HG02938 (cell line): ENCODE data around the gene OR52I2.

Experiments used
- ATAC-seq: cut with Tn5 transposase; IDR thresholded peaks from one replicate; pipeline ENCODE4 v1.9.1; 2021; ENCODE audit warnings: mild to moderate bottlenecking, moderate library complexity; ENCODE audit not compliant: unreplicated experiment

The OR52I2 gene

GRCh38 chr11:4581443-4581842 is at the start of gene OR52I2:
TSS of gene OR52I2 (plus strand) at chr11:4581743.
- no peak for ATAC-seq

GRCh38 chr11:4539603-4540219 is 41.8 kb upstream of the OR52I2 start:
- peak; percentile 81 for ATAC-seq

GRCh38 chr11:4541071-4541470 is 40.5 kb upstream of the OR52I2 start:
- no peak for ATAC-seq

GRCh38 chr11:4543561-4543960 is 38.0 kb upstream of the OR52I2 start:
- ATAC-seq, result no peak

GRCh38 chr11:4544891-4545290 is 36.7 kb upstream of the OR52I2 start, which contains the start of gene OR52M1:
TSS of gene OR52M1 (plus strand) at chr11:4545191. CDS start at chr11:4545191, 0 bp downstream.
- no peak for ATAC-seq

- ATAC-seq, result no peak
Measured at GRCh38 chr11:4546878-4547277, 34.7 kb upstream of the OR52I2 start.

- ATAC-seq, result no peak
Measured at GRCh38 chr11:4547416-4547815, 34.1 kb upstream of the OR52I2 start.

GRCh38 chr11:4551346-4551979 is 30.1 kb upstream of the OR52I2 start:
- ATAC-seq, result no peak

- no peak for ATAC-seq
Measured at GRCh38 chr11:4559527-4560440, 21.8 kb upstream of the OR52I2 start.

- ATAC-seq, result no peak
Measured at GRCh38 chr11:4560467-4560866, 21.1 kb upstream of the OR52I2 start.

- no peak for ATAC-seq
Measured at GRCh38 chr11:4565371-4565770, 16.2 kb upstream of the OR52I2 start.

GRCh38 chr11:4569075-4569474 is 12.5 kb upstream of the OR52I2 start:
- no peak for ATAC-seq

GRCh38 chr11:4576880-4577279 is 4.7 kb upstream of the OR52I2 start:
- ATAC-seq, result no peak

GRCh38 chr11:4577761-4578160 is 3.8 kb upstream of the OR52I2 start:
- ATAC-seq, result no peak

GRCh38 chr11:4578624-4579023 is 2.9 kb upstream of the OR52I2 start:
- no peak for ATAC-seq

- ATAC-seq, result no peak
Measured at GRCh38 chr11:4580124-4580523, 1.4 kb upstream of the OR52I2 start.

GRCh38 chr11:4589017-4589416 is 7.5 kb downstream of the OR52I2 start:
- no peak for ATAC-seq

GRCh38 chr11:4593739-4594138 is 12.2 kb downstream of the OR52I2 start, which contains the start of gene OR52I1:
TSS of gene OR52I1 (plus strand) at chr11:4594039. CDS start at chr11:4594039, 0 bp downstream.
- ATAC-seq, result no peak

- ATAC-seq, result no peak
Measured at GRCh38 chr11:4605057-4605456, 23.5 kb downstream of the OR52I2 start.

GRCh38 chr11:4606231-4607015 is 24.9 kb downstream of the OR52I2 start:
- no peak for ATAC-seq

GRCh38 chr11:4607096-4607495 is 25.6 kb downstream of the OR52I2 start:
- no peak for ATAC-seq
